ENCODE data around the gene HSPA8. TPM values are rescaled to one million over a fixed set of nuclear protein-coding genes. Genes with fewer than 3 reads are reported as not detected.

The HSPA8 gene
- total and polyA plus RNA-seq, 2 experiments from 2014 or later: 826 to 2,903 TPM

- H3K36me3 Mint-ChIP-seq (ENCODE audit: low read depth): peaks cover 12% of the 10 kb centered on the region
Measured at GRCh38 chr11:123076484-123076883, 14.5 kb upstream of the HSPA8 start.

More at GRCh38 chr11:123076484-123076883, 14.5 kb upstream of the HSPA8 start:
- H3K79me2 ChIP-seq (replicated peaks; ENCODE audit: insufficient read depth): no peaks in the 10 kb centered on the region
- DNase-seq (ENCODE audit: low spot score) (no peak), ATAC-seq (no peak)
- H3K36me3 ChIP-seq (ENCODE audit: insufficient read depth): peaks cover 8% of the 10 kb centered on the region; the same call in 1 of the 2 replicates
- no peaks in the 10 kb centered on the region for H3K27me3 ChIP-seq (ENCODE audit: insufficient read depth)
- peaks cover 12% of the 10 kb centered on the region for H3K4me1 Mint-ChIP-seq
- no peaks in the 10 kb centered on the region for H3F3A ChIP-seq (replicated peaks; ENCODE audit: low read depth)
- H3K27me3 Mint-ChIP-seq (ENCODE audit: insufficient read depth, low read depth, poor library complexity): peaks cover 2% of the 10 kb centered on the region
- no peak overlapping the region for H3K4me3 Mint-ChIP-seq
- H3K4me3 ChIP-seq: no peak overlapping the region
- H2AFZ ChIP-seq: no peak overlapping the region
- H3K27ac ChIP-seq (ENCODE audit: low read depth): no peak overlapping the region
- peaks cover 4% of the 10 kb centered on the region; the same call in 1 of the 2 replicates for H4K20me1 ChIP-seq (replicated peaks; ENCODE audit: insufficient read depth)
- no peak overlapping the region for H3K4me2 ChIP-seq
- H3K9me2 ChIP-seq (ENCODE audit: insufficient read depth): no peaks in the 10 kb centered on the region
- peaks cover 5% of the 10 kb centered on the region for H3K4me1 ChIP-seq (ENCODE audit: insufficient read depth)
- no peak overlapping the region for H3K27ac Mint-ChIP-seq
- H3K9me3 Mint-ChIP-seq: no peaks in the 10 kb centered on the region
- TF ChIP-seq POLR2AphosphoS5 (IDR thresholded peaks at IDR 0.05; ENCODE audit: low read depth) (no peak), STAT1 (IDR thresholded peaks at IDR 0.05; ENCODE audit: unreplicated experiment) (no peak), ETS1 (IDR thresholded peaks at IDR 0.05) (no peak), EZH2 (IDR thresholded peaks at IDR 0.05; ENCODE audit: low read depth, unreplicated experiment) (no peak), CREB1 (CRISPR knock-in tag; IDR thresholded peaks at IDR 0.05; ENCODE audit: low read depth) (no peak), ZNF331 (CRISPR knock-in tag; IDR thresholded peaks at IDR 0.05; ENCODE audit: low read depth) (no peak), NANOG (IDR thresholded peaks at IDR 0.05; ENCODE audit: borderline replicate concordance) (no peak), ZNF462 (CRISPR knock-in tag; IDR thresholded peaks at IDR 0.05) (no peak), EZH2phosphoT487 (IDR thresholded peaks at IDR 0.05; ENCODE audit: unreplicated experiment) (no peak), ZNF114 (CRISPR knock-in tag; IDR thresholded peaks at IDR 0.05) (no peak), JUNB (IDR thresholded peaks at IDR 0.05; ENCODE audit: unreplicated experiment) (no peak), REST (IDR thresholded peaks at IDR 0.05; ENCODE audit: unreplicated experiment) (no peak)
- TF ChIP-seq, protein P1, sequence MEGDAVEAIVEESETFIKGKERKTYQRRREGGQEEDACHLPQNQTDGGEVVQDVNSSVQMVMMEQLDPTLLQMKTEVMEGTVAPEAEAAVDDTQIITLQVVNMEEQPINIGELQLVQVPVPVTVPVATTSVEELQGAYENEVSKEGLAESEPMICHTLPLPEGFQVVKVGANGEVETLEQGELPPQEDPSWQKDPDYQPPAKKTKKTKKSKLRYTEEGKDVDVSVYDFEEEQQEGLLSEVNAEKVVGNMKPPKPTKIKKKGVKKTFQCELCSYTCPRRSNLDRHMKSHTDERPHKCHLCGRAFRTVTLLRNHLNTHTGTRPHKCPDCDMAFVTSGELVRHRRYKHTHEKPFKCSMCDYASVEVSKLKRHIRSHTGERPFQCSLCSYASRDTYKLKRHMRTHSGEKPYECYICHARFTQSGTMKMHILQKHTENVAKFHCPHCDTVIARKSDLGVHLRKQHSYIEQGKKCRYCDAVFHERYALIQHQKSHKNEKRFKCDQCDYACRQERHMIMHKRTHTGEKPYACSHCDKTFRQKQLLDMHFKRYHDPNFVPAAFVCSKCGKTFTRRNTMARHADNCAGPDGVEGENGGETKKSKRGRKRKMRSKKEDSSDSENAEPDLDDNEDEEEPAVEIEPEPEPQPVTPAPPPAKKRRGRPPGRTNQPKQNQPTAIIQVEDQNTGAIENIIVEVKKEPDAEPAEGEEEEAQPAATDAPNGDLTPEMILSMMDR (conservative IDR thresholded peaks at IDR 0.05; ENCODE audit: low read depth in 2 of 2): no peak
